Hepatocyte (in vitro differentiated cells): ENCODE results near the gene ZNF664.

ENCODE experiments used
- CTCF ChIP-seq: fragments of 200-600 bp; sonication (generic); IDR thresholded peaks from 2 replicates; pipeline ENCODE4 v1.5.1; 2016; ENCODE audit warnings: antibody characterized with exemption, mild to moderate bottlenecking; ENCODE audit not compliant: poor library complexity
- EZH2 ChIP-seq: fragments of 200-600 bp; sonication (generic); IDR thresholded peaks from 2 replicates; pipeline ENCODE4 v1.6.1; 2016; ENCODE audit warnings: antibody characterized with exemption, mild to moderate bottlenecking, borderline replicate concordance
- EZH2phosphoT487 ChIP-seq: fragments of 200-600 bp; sonication (generic); IDR thresholded peaks from one replicate; pipeline ENCODE4 v1.6.1; 2018; ENCODE audit warnings: antibody characterized with exemption, mild to moderate bottlenecking, low read depth, moderate library complexity; ENCODE audit not compliant: unreplicated experiment, severe bottlenecking

- TF ChIP-seq CTCF (no peak), EZH2 (no peak), EZH2phosphoT487 (no peak)
These were observed 18.4 kb downstream of the ZNF664 start for GRCh38 chr12:123991372-123991951.
